Epithelial cell of proximal tubule (primary cell): Measurements from ENCODE around the gene ALOX5AP. TPM values are rescaled to one million over a fixed set of nuclear protein-coding genes. Genes with fewer than 3 reads are reported as not detected.

Experiments
- DNase-seq: peaks from one replicate; pipeline ENCODE4 v3.0.0-alpha.2; 2011; ENCODE audit warnings: low read depth
- H3K4me3 ChIP-seq: 2 replicates; pipeline ENCODE4 v1.5.1; 2011; ENCODE audit warnings: low read depth, mild to moderate bottlenecking, low read length
- total RNA-seq: library from RNA; depleted of rRNA; stranded (reverse); fragments of >200 nt; gene quantifications from 2 replicates; pipeline ENCODE4 v1.2.3, GENCODE V29; 2015
- TF ChIP-seq, protein P1 (sequence below): conservative IDR thresholded peaks from 2 replicates; pipeline ENCODE4 v1.5.1; 2012; ENCODE audit warnings: low read depth, mild to moderate bottlenecking, low read length

ALOX5AP gene
- total RNA-seq, 1 donor from 2014 or later, result 2.5 TPM

DNA sequence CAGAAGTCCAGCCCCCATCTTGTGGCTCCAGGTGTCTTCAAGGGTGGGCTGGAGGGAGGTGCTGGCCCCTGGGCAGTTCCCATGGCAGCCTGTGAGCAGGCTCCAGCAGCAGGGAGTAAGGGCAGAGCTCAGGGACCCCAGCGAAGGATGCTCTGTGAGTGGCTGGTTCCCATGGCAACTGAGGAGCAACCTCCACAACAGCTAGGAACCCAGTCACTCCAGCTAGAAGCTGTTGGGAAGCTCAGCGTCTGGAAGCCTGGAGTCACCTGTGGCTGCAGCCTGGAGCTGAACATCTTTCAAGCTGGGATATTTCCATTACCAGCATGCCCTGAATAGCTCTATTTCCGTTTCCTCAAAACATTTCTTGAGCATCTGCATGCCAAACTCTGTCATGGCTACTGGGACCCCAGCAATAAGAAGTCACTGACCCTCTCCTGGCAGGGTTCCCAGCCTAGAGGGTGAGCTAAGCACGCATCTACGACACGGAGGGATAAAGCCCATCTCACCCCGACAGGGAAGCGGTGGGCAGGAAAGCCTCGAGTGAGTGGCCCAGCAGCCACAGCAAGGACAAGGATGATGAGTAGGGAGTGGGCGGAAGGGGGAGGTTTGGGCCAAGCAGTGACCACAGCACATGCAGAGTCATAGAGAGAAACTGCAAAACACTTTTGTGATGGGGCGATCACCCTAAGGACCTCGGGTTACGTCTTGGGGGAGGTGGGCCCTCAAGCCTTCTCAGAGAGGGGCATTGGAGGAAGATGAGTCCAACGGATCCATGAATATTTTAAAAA is 52.6 kb downstream of the ALOX5AP start:
- TF ChIP-seq, protein P1, sequence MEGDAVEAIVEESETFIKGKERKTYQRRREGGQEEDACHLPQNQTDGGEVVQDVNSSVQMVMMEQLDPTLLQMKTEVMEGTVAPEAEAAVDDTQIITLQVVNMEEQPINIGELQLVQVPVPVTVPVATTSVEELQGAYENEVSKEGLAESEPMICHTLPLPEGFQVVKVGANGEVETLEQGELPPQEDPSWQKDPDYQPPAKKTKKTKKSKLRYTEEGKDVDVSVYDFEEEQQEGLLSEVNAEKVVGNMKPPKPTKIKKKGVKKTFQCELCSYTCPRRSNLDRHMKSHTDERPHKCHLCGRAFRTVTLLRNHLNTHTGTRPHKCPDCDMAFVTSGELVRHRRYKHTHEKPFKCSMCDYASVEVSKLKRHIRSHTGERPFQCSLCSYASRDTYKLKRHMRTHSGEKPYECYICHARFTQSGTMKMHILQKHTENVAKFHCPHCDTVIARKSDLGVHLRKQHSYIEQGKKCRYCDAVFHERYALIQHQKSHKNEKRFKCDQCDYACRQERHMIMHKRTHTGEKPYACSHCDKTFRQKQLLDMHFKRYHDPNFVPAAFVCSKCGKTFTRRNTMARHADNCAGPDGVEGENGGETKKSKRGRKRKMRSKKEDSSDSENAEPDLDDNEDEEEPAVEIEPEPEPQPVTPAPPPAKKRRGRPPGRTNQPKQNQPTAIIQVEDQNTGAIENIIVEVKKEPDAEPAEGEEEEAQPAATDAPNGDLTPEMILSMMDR, result no peak
- no peak for DNase-seq
- no peak overlapping the region for H3K4me3 ChIP-seq

DNA sequence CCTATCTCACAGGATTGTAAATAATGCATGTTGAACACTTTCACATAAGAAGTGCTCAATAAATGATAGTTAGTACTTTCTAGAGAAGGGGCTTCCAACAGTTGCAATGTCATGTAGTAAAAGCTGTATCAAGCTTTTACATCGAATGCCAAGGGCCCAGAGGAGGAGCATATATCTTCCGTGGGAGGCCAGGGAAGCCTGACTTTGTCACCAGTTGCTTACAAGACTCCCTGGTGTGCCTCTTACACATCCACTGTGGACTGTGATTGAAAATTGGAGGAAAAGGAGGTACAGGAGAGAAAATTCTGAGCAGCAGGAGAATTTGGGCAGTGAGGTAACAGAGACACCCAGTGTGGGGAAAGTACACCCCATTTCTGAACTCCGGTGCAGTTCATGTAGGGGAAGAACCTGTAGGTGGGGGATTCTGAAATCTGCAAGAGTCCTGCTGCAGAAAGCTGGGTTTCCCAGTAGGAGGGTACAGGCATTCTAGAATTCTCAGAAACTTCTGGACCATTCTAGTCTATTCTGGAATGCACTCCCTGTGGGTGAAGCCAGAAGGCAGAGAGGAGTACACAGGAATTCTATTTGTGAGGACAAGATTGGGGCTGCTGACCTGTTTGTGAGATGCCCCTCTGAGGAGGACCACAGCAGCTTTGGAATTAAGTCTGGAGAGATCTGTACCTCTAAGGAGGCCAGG is 54.0 kb downstream of the ALOX5AP start:
- TF ChIP-seq, protein P1, result no peak
- no peak for DNase-seq
- H3K4me3 ChIP-seq, result no peak overlapping the region

DNA sequence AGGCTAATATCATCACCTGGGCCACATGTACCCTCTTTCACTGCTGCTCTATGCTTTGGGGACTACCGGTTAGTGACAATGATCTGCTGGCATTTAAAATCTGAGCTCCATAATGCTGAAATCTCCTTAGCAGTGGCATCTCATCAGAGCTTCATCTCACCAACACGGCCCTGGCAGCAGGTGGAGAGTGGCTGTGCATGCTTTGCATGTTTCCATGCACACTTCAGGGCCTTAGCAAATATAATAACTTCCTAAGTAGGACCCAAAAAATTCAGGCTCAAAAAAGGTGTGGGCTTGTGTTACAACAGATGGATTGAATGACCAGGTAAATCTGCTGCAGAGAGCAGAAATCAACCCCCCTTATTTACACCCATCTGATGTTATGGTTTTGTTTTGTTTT is 55.2 kb downstream of the ALOX5AP start:
- DNase-seq, result no peak
- TF ChIP-seq, protein P1, result no peak
- H3K4me3 ChIP-seq, result no peak overlapping the region

DNA sequence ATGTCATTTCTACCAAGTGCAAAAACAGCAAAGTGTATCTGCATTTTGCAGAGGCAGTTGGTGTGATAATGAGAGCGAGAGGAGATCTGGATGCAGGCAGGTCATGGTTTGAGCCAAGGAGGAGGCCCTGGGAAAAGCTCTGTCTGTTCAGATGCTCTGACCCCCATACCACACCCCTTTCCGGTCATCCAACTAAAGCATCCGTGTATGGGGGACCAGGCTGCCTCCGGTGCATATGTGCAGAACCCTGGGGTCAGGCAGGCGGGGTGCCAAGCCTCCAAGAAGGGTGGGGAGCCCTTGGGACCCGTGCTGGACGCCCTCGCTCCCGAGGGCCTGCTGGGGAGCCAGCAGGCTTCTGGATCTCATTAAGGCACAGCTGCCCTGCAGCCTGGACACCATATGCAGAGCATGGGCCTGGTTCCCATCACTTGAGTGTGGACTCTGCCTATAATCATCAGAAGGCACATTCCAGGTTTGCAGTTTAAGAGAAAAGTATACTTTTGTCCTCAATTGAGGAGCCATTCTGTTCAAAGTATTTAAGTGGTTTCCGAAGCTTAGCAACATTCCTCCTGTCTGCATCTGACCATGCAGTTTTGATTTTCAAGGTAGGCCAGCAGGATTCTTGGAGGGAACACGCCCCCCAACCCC is 56.1 kb downstream of the ALOX5AP start:
- TF ChIP-seq, protein P1, result no peak
- DNase-seq, result no peak
- no peak overlapping the region for H3K4me3 ChIP-seq

DNA sequence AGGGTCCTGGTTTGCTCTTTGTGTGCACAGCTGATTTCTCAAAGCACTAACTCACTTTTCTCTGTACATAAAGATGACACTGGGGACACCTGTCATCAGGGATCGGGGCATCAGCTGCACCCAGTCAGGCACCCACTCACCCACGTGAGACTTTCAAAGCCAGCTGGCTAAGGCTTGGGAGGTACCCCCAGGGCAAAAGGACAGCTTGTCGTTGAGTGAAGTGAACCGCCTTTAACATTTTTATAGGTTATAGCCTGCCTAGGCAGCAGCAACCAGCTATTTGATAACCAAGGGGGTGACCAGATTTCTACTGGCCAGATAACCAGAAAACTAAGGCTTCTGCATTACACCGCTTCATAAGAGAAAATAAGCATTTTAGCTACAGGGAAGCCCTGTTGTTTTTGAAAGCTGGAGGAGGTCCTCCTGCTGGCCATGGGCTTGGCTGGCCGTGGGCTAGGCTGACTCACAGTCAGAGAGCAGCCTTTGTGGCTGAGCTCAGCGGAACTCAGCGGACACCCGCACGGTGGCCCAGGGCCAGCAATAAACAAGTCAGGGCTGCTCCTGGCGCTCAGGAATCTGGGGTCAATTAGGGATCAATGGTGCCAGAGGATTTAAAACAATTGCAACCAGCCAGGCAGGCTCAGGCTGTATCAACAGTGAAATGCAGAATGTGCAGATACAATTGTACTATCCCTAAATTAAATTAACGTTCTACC is 57.1 kb downstream of the ALOX5AP start:
- TF ChIP-seq, protein P1, result peak; percentile 58
- H3K4me3 ChIP-seq, result no peak overlapping the region
- DNase-seq, result peak; percentile 75

DNA sequence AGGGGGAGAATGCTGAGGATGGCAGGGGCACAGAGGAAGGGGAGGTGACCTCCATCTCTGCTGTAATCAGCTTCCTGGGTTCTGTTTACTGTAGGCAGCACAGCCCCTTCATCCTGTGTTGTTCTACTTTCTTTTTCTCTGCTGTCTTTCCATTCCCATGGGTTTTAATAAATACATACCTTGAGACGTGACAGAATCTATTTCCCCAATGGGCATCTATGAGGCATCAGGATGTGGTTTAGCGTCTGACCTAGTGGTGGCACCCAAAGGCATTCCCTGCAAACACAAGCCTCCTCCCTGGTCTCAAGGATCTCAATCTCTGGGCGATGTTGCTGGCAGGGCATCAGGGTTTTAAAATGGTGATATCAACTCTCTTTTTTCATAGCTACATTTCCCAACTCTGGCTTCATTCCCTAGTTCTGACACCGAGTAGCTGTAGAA is 60.8 kb downstream of the ALOX5AP start:
- H3K4me3 ChIP-seq, result peak overlapping the region; percentile 32
- no peak for DNase-seq
- TF ChIP-seq, protein P1, result peak; percentile 32
